Measurements from ENCODE around the gene GYS2.
A peak's percentile ranks its signal among the peaks of the same experiment; 100 is the strongest.

GYS2 gene

DNA sequence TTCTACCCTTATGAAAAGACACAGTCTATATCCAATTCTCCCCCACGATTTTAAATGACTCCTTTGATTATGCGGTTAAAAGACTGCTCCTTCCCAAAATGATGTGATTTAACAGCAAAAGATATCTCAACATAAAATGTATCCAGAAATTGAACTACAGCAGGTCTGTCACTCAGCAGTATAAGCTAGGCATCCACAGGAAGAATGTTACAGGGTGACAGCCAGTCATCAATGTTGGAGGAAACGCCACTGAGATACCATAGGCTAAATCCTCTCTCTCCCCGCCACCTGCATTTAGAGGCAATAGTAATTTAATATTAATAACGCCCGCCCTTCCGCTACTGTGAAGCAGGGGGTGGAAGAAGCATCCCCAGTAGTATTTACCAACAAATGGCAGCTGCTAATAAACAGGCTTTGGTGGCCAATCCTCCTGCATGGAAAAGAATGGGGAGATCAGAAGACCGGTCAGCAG is 103.8 kb downstream of the GYS2 start:
- peaks cover 32% of the 10 kb centered on the region for H3K36me3 ChIP-seq (ENCODE audit: insufficient read depth, low read length)

DNA sequence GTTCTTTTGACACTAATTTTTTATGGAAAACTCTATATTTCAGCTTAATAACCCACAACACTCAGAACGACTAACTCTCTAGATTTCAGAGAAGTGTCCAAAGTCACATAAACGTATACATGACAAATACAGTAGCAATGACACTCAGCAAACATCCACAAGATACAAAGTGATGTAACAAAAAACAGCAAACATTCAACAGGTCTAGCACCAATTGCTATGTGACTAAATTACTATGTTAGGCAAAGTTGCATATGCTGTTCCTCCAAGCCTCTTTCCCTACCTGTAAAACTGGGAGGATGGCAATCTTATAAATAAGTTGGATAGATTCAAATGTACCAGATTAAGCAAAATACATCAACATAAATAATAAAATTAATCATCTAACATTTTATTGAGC is 104.9 kb downstream of the GYS2 start:
- peak overlapping the region; percentile 88 for H3K4me3 ChIP-seq (ENCODE audit: low read length)
- no peaks in the 10 kb centered on the region for H3K9me3 ChIP-seq (replicated peaks; ENCODE audit: low read length)
- peak overlapping the region; percentile 86 for H3K4me2 ChIP-seq (ENCODE audit: low read length)
- peak overlapping the region; percentile 100 for H3K9ac ChIP-seq (ENCODE audit: low read depth, low read length)
- peaks cover 28% of the 10 kb centered on the region for H3K4me1 ChIP-seq (ENCODE audit: control insufficient read depth, insufficient read depth, low read length)
- no peaks in the 10 kb centered on the region for H3K27me3 ChIP-seq (ENCODE audit: control insufficient read depth, insufficient read depth, low read length)
- peaks cover 40% of the 10 kb centered on the region for H3K36me3 ChIP-seq (ENCODE audit: insufficient read depth, low read length)

More for the DNA sequence above, 103.8 kb downstream of the GYS2 start:
- H3K9ac ChIP-seq (ENCODE audit: low read depth, low read length): peak overlapping the region; percentile 100
- H3K4me1 ChIP-seq (ENCODE audit: control insufficient read depth, insufficient read depth, low read length): peaks cover 28% of the 10 kb centered on the region
- peak overlapping the region; percentile 88 for H3K4me3 ChIP-seq (ENCODE audit: low read length)
- no peaks in the 10 kb centered on the region for H3K27me3 ChIP-seq (ENCODE audit: control insufficient read depth, insufficient read depth, low read length)
- no peaks in the 10 kb centered on the region for H3K9me3 ChIP-seq (replicated peaks; ENCODE audit: low read length)
- H3K4me2 ChIP-seq (ENCODE audit: low read length): peak overlapping the region; percentile 86
